Fibroblast of the aortic adventitia (primary cell): Measurements from ENCODE around the gene SLC7A8. TPM values are rescaled to one million over a fixed set of nuclear protein-coding genes. Genes with fewer than 3 reads are reported as not detected.

Experiments
- DNase-seq: peaks from one replicate; pipeline ENCODE4 v3.0.0-alpha.2; 2010; ENCODE audit warnings: low read depth
- H3K4me3 ChIP-seq: 2 replicates; pipeline ENCODE4 v1.5.1; 2011; ENCODE audit warnings: low read depth, mild to moderate bottlenecking, control low read depth, low read length, moderate library complexity
- total RNA-seq: library from RNA; depleted of rRNA; stranded (reverse); fragments of >200 nt; gene quantifications from 2 replicates; pipeline ENCODE4 v1.2.3, GENCODE V29; 2012; ENCODE audit warnings: low replicate concordance
- TF ChIP-seq, protein P1 (sequence below): IDR thresholded peaks from 2 replicates; pipeline ENCODE4 v1.5.1; 2011; ENCODE audit warnings: mild to moderate bottlenecking, low read length, control low read depth, inconsistent platforms; ENCODE audit not compliant: insufficient read depth

SLC7A8 gene
- total RNA-seq, 1 donor: 11.7 TPM

DNA sequence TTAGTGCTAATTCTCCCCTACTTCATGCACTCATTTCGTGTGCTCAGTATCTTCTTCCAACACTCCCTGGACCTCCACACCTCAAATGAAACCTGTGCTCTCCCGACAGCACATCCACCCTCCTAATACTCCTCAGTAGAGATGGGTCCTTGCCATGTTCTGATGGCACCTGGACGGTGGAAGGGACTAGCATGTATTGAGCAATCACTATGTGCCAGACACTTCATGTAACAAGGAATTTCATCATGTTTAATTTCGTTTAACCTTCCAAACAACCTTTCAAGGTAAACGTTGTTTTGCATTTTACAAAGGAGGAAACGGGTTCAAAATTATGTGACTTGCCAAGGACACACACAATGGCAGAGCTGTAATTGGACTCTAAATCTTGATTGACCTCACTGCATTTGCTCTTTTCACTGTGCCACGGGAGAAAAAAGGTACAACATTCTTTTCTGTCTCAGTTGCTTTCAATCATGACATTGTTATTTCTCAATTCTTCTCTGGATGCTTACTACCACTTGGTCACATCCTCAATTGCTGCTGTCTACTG lies 12.2 kb upstream of the SLC7A8 start:
- DNase-seq: no peak
- TF ChIP-seq, protein P1, sequence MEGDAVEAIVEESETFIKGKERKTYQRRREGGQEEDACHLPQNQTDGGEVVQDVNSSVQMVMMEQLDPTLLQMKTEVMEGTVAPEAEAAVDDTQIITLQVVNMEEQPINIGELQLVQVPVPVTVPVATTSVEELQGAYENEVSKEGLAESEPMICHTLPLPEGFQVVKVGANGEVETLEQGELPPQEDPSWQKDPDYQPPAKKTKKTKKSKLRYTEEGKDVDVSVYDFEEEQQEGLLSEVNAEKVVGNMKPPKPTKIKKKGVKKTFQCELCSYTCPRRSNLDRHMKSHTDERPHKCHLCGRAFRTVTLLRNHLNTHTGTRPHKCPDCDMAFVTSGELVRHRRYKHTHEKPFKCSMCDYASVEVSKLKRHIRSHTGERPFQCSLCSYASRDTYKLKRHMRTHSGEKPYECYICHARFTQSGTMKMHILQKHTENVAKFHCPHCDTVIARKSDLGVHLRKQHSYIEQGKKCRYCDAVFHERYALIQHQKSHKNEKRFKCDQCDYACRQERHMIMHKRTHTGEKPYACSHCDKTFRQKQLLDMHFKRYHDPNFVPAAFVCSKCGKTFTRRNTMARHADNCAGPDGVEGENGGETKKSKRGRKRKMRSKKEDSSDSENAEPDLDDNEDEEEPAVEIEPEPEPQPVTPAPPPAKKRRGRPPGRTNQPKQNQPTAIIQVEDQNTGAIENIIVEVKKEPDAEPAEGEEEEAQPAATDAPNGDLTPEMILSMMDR: no peak
- no peak overlapping the region for H3K4me3 ChIP-seq

DNA sequence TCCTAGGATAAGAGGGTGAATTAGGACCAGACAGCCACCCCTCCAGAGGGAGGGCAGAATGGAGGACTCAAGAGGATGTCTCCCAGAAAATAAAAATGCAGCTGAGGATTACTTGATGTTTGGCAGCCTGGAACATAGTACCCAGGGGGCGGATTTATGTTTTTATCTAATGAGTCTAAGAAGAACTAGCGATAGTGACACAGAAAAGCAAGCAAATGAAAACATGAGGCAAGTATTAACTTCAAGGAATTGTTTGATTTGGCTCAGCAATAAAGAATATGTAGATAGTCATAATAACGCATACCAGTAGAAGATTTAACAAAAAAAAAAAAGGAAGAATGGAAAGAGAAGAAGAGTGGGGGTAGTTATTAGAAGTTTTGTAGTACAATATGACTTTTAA lies 10.0 kb upstream of the SLC7A8 start:
- no peak overlapping the region for H3K4me3 ChIP-seq
- peak; percentile 22 for DNase-seq
- TF ChIP-seq, protein P1: no peak

DNA sequence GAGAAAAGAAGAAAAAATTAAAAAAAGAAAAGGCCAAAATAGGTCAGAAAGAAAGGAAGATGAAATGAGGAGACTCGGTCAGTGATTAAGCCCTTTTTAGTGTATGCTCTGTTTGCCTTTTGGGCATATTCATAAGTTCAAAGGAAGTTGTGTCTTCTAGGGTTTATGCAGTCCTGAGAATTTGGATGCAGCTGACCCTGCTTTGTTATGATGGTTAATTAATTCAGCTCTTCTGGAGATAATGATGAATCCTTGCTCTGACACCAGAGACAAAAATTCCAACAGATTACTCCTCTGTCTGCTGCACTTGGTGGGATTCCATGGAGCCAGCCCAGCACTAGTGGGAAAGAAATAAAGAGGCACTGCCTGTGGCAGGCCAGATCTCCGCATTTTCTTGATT lies 4.5 kb upstream of the SLC7A8 start:
- DNase-seq: no peak
- no peak overlapping the region for H3K4me3 ChIP-seq
- TF ChIP-seq, protein P1: no peak

DNA sequence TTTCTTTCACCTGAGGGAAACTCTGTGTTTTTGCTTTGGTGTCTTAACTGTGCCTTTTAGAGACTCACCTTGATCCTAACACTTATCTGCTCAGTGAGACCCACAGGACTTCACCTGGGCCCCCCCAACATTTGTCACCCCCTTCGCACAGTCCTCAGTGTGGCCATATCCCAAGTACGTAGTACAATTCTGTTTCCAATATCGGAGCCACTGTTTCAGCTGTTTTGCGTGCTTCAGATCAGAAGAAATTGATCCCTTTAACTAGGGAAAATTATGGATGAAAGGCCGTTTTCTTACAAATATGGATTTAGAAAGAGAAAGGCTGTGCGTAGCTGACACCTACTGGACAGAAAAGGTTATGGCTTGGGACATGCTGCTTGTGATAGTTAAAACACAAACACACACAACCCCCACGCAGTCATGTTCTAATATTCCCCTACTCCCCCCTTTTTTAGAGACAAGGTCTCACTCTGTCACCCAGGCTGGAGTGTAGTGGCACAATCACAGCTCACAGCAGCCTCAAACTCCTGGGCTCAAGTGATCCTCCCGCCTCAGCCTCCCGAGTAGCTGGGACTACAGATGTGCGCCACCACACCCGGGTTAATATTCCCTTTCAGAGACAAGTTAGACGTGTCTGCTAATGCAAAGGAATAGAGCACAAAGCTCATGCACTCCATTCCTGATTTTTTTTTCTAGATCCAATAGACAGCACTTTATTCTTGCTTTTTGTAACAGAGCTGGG lies 3.6 kb upstream of the SLC7A8 start:
- no peak overlapping the region for H3K4me3 ChIP-seq
- DNase-seq: peak; percentile 88
- TF ChIP-seq, protein P1: peak; percentile 86

DNA sequence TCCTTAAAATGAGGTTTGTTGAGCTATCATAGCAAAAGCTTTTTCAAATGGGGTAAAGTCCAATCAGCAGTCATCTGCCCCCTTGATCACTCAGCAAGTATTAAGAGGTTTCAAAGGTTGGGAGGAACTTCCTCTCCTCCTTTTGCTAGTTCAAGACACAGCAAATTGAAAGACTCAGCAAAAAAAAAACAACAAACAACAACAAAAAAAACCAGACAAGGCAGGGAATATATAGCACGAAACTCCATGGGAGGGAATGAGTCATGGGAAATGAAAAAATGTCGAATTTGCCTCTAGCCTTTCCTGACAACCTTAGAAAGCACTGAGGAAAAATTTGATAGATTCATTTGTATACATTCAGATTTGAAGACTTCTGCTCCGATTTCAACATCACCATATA lies 1.6 kb upstream of the SLC7A8 start:
- no peak for DNase-seq
- no peak overlapping the region for H3K4me3 ChIP-seq
- TF ChIP-seq, protein P1: no peak

DNA sequence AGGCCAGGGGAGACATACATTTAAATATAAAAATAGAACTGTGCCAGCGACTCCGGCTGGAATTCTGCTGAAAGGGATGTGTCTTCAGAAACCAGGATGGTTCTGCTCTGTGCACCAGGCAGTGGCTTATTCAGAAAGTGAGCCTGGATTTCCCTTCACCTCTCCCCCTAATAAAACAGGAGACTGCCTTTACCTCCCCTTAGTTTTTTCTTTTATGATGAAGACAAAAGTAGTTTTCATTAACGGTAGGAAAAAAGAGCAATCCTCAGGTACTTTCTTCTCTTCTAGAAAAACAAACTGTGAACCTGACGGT lies 346 bp downstream of the SLC7A8 start:
- peak overlapping the region; percentile 63 for H3K4me3 ChIP-seq
- TF ChIP-seq, protein P1: no peak
- DNase-seq: no peak
